Islet of Langerhans (tissue), 1 donor: ENCODE data around the gene ST6GALNAC3.

ENCODE experiments used
- FAIRE-seq: peaks from one replicate; lab custom pipeline; 2011; peaks lifted over from hg19 to GRCh38; lab: Jason Lieb, UNC

ST6GALNAC3 gene

GRCh38 chr1:76510672-76511557 is 436.4 kb downstream of the ST6GALNAC3 start:
- no peak for FAIRE-seq

GRCh38 chr1:76511558-76512179 is 437.1 kb downstream of the ST6GALNAC3 start:
- no peak for FAIRE-seq

GRCh38 chr1:76530953-76531352 is 456.4 kb downstream of the ST6GALNAC3 start:
- no peak for FAIRE-seq

GRCh38 chr1:76541618-76542017 is 467.1 kb downstream of the ST6GALNAC3 start:
- FAIRE-seq: no peak

- FAIRE-seq: no peak
Measured at GRCh38 chr1:76542359-76542758, 467.8 kb downstream of the ST6GALNAC3 start.

- no peak for FAIRE-seq
Measured at GRCh38 chr1:76543495-76543894, 468.9 kb downstream of the ST6GALNAC3 start.

GRCh38 chr1:76546354-76546933 is 471.9 kb downstream of the ST6GALNAC3 start:
- no peak for FAIRE-seq

- FAIRE-seq: no peak
Measured at GRCh38 chr1:76547916-76548315, 473.4 kb downstream of the ST6GALNAC3 start.

GRCh38 chr1:76548513-76549100 is 474.1 kb downstream of the ST6GALNAC3 start:
- no peak for FAIRE-seq

- FAIRE-seq: no peak
Measured at GRCh38 chr1:76554283-76554682, 479.7 kb downstream of the ST6GALNAC3 start.

GRCh38 chr1:76562292-76562691 is 487.7 kb downstream of the ST6GALNAC3 start:
- no peak for FAIRE-seq

GRCh38 chr1:76568573-76569238 is 494.2 kb downstream of the ST6GALNAC3 start:
- FAIRE-seq: no peak

- no peak for FAIRE-seq
Measured at GRCh38 chr1:76571248-76571647, 496.7 kb downstream of the ST6GALNAC3 start.

- no peak for FAIRE-seq
Measured at GRCh38 chr1:76572229-76572628, 497.7 kb downstream of the ST6GALNAC3 start.

GRCh38 chr1:76576876-76577524 is 502.5 kb downstream of the ST6GALNAC3 start:
- FAIRE-seq: no peak

- FAIRE-seq: peak; percentile 90
Measured at GRCh38 chr1:76577525-76578185, 503.1 kb downstream of the ST6GALNAC3 start.

- no peak for FAIRE-seq
Measured at GRCh38 chr1:76580206-76580605, 505.7 kb downstream of the ST6GALNAC3 start.

- no peak for FAIRE-seq
Measured at GRCh38 chr1:76581712-76582111, 507.2 kb downstream of the ST6GALNAC3 start.

- no peak for FAIRE-seq
Measured at GRCh38 chr1:76583235-76583868, 508.8 kb downstream of the ST6GALNAC3 start.

- no peak for FAIRE-seq
Measured at GRCh38 chr1:76583875-76584477, 509.4 kb downstream of the ST6GALNAC3 start.
